Stimulated activated CD4-positive, alpha-beta T cell treated with anti-CD3 and anti-CD28 coated beads, TNF-alpha, amount 100 ng/mL, for 24 hours (primary cell): ENCODE data around the gene SEMA3G.

Source experiments
- DNase-seq, 3 experiments: peaks; one replicate each; pipeline ENCODE4 v3.0.0-alpha.2; 2020; ENCODE audit warnings: low read depth in 3 of 3

SEMA3G gene

GRCh38 chr3:52420388-52420787 is 24.5 kb downstream of the SEMA3G start:
- no peak for DNase-seq

DNA sequence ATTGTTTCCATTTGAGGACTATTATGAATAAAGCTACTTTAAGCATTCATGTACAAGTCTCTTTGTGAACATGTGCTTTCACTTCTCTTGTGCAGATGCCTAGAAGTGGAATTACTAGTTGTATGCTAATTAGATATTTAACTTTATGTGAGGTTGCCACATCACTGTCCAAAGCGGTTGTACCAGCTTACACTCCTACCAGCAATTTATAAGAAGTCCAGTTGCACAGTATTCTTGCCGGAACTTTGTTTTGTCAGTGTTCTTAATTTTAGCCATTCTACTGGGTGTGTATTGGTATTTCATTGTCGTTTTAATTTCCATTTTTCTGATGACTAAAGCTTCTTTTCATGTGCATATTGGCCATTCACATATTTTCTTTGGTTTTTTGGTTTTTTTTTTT is 29.1 kb downstream of the SEMA3G start:
- no peak for DNase-seq

DNA sequence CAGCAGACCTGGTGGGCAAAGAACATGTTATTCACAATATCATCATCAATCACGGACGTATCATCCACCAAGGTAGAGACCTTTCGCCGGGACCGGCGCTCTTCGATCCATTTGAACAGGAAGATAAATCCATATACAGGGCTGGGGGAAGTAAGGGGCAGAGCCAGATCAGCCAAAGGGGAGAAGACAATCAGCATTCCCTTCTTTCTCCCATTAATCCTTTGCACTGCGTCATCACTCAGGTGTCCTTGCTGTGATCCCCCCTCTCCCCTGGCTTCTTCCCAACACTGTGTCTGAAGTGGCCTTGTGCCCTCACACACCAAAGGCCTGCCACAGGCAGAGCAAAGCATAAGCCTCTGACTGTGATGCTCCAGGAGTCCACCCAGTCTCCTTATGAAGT is 36.4 kb downstream of the SEMA3G start:
- no peak for DNase-seq

DNA sequence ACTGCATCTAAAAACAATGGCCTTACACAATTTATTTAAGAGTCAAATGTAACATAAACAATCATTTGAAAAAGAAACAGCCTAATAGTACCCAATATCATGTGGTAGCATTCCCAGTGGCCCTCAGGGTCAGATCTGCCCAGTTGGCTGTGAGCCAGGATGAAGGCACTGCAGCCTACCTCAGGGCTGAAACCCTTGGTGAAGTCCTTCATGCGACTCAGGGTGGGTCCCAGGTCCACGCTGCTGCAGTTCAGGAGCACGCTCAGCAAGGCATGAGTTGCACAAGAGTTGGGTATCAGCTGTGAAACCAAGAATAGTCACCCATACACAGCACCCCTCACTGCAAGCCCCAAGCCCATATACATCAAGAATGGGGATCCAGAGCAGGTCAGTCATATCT is 37.1 kb downstream of the SEMA3G start:
- DNase-seq: no peak

DNA sequence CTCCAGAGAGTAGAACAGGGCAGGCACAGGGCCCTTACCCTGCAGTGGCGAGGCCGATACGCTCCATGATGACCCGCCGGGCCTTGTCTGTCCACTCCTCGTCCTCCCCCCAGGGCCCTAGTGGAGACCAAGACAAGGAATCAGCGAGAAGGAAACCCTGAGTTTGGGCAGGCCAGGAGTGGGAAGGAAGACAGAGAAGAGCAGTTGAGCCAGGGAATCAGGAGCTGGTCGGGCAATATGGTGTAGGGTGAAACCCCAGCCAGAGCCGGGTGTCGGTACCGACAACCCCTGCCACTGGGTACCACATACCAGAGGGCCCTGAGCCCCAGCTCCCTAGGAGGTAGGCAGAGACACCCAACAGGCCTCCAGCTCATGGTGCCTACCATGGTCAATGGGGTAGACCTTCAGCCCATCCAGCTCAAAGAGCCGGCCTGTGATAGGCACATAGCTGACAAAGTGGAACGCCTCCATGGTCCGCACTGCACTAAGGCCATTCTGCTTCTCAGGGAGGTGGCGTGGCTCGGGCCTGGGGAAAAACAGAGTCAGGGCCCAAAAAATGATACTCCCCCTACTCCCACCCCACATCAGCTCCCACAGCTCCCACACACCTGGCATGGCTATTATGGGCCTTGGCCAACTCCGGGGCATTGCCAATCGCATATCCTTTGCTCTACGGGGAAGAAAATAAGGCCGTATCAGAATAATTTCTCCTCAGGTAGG is 38.0 kb downstream of the SEMA3G start:
- no peak for DNase-seq

DNA sequence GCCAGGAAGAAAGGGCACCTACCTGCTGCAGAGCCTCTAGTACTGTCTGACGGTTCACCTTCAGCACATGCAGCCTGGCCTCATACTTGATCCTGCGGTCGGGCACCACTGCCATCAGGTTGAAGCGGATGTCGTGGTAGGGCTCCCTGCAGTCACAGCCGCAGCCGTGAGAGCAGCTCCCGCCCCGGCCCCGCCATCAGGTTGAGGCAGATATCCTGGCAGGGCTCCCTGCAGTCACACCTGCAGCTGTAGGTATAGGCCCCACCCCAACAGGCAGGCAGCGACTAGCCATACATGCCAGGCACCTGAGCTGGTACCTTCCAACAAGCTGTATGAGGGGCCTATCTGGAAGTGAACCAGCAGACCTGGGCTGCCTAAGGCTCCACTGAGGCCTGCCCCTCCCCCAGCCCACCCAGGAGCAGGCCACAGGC is 38.7 kb downstream of the SEMA3G start:
- no peak for DNase-seq

GRCh38 chr3:52405601-52406110 is 39.2 kb downstream of the SEMA3G start:
- DNase-seq: no peak

GRCh38 chr3:52405066-52405465 is 39.8 kb downstream of the SEMA3G start:
- DNase-seq: no peak

GRCh38 chr3:52404391-52404790 is 40.5 kb downstream of the SEMA3G start:
- DNase-seq: no peak

DNA sequence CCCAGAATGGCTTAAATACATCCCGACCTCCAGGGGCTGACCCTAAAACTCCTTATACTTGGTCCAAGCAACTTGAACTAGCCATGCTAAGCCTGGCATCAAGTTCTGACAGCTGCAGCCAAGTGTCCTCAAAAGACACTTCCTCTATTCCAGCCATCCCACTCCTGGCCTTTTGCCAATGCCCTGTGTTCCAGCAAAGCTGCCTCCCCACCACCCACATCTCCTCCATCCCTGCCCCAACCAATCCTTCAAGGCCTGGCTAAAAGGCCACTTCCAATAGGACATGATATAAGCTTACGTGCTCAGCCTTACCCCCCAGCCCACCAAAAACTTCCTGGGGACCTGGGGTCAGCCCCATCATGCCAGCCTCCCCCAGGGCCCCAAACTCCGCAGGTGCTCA is 40.9 kb downstream of the SEMA3G start:
- no peak for DNase-seq

DNA sequence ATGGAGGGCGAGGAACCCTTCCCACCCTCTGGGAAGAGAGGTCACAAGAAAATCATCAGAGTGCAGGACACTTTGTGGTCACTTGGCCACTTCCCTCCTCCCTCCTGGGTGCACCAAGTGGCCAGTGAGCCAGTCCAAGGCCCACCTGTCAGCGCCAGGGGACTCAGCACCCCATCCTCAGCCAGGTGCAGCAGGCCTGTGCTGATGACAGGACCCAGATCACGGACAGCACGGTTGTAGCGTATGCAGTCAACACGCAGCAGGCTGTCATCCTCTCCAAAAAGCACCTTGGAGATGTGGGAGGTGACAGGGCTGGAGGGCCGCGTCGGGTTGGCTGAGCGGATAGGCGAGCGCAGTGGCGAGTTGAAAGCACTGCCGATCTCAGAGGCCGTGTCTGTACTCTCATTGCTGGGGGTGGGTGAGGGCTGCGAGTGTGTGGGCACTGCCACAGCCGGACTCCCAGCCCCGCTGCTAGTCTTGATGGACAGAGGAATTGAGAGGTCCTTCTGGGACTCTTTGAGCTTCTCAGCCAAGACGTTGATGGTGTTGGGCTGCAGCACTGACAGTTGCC is 41.5 kb downstream of the SEMA3G start:
- no peak for DNase-seq

GRCh38 chr3:52402706-52403270 is 42.1 kb downstream of the SEMA3G start:
- no peak for DNase-seq

- DNase-seq: no peak
Measured at GRCh38 chr3:52402101-52402521, 42.8 kb downstream of the SEMA3G start.

GRCh38 chr3:52401551-52401950 is 43.4 kb downstream of the SEMA3G start:
- no peak for DNase-seq

DNA sequence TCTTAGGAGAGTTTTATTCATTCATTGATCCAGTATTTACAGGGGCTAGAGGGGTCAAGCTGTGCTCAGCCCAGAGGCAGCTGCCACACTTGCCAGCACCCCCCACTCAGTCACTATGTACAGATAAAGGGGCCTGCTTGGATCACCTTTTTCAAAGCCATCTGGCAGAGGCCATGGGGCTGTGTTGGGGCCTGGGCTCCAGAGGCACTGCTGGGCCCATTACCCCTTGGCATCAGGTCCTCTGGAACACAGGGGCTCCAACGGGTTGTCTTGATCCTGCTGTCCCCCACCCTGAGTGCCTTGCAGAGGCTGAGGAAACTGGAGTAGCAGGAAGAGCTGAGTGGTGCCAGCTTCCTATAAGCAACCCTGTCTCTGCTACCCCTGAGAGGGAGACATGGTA is 43.9 kb downstream of the SEMA3G start:
- DNase-seq: no peak

- no peak for DNase-seq
Measured at GRCh38 chr3:52400275-52400793, 44.6 kb downstream of the SEMA3G start.

DNA sequence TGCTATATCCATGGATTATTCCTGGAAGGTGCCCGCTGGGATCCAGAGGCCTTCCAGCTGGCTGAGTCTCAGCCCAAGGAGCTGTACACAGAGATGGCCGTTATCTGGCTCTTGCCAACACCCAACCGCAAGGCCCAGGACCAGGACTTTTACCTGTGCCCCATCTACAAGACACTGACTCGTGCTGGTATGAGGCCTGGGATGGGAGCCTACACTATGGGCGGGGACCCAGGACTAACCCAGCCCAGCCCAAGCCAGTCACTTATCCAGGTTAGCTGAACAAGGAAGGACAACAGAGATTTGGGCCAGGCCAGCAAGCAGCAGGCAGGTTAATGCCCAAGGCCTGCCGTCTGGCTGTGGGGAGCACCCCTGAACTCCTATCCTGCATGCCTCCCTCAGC is 45.3 kb downstream of the SEMA3G start:
- no peak for DNase-seq

DNA sequence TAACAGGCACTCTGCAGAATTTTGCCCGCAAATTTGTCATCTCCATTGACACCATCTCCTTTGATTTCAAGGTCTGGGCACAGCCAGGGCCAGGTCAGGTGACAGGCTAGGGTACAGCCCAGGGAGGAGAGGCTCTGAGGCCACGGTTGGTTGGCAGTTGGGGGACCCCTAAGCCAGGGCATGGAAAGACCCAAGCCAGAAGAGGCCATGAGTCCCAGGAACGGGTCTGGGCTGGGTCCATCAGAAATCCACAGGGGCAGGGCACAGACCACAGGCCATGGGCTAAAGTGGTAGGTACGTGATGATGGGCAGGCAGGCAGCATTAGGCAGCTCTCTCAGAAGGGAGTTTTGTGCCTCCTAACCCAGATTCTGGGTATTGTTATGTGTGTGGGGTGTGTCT is 45.8 kb downstream of the SEMA3G start:
- DNase-seq: no peak

- no peak for DNase-seq
Measured at GRCh38 chr3:52398670-52399081, 46.2 kb downstream of the SEMA3G start.

GRCh38 chr3:52397676-52398399 is 47.1 kb downstream of the SEMA3G start:
- no peak for DNase-seq

GRCh38 chr3:52396907-52397591 is 47.9 kb downstream of the SEMA3G start:
- DNase-seq: no peak
